Measurements from ENCODE around the gene PJVK. TPM values are rescaled to one million over a fixed set of nuclear protein-coding genes. Genes with fewer than 3 reads are reported as not detected.

PJVK gene
- total and polyA plus RNA-seq, 2 of the 13 experiments (the other 11 are each of a cell fraction or from before 2014, with no cell fraction given), result 1.2 to 2.6 TPM

- no peak for TF ChIP-seq EZH2 (conservative IDR thresholded peaks at IDR 0.05; ENCODE audit: low read depth, low read length)
- TF ChIP-seq NKX3-1 (CRISPR knock-in tag; IDR thresholded peaks at IDR 0.05), result peak; percentile 63; the same call in 1 of the 2 replicates
- TF ChIP-seq, protein P1, sequence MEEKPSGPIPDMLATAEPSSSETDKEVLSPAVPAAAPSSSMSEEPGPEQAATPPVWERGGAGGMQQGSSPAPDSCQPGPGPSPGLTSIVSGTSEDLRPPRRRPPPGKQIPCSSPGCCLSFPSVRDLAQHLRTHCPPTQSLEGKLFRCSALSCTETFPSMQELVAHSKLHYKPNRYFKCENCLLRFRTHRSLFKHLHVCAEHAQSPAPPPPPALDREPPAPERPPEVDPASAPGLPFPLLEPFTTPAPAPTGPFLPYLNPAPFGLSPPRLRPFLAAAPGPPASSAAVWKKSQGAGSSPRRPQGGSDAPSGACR (CRISPR knock-in tag; IDR thresholded peaks at IDR 0.05), result no peak
- TF ChIP-seq SIX1 (CRISPR knock-in tag; IDR thresholded peaks at IDR 0.05; ENCODE audit: borderline replicate concordance), result no peak
- peak; percentile 69 for TF ChIP-seq TAF1 (CRISPR knock-in tag; IDR thresholded peaks at IDR 0.05)
- no peak for TF ChIP-seq ZNF343 (CRISPR knock-in tag; IDR thresholded peaks at IDR 0.05)
- TF ChIP-seq ZNF513 (CRISPR knock-in tag; conservative IDR thresholded peaks at IDR 0.05), result 0 out of 2 replicates have a peak, but pooled peaks have one; percentile 40
- no peak for TF ChIP-seq ZNF205 (CRISPR knock-in tag; IDR thresholded peaks at IDR 0.05)
- TF ChIP-seq ZNF609 (CRISPR knock-in tag; IDR thresholded peaks at IDR 0.05; ENCODE audit: borderline replicate concordance), result no peak
- peak; percentile 61; the same call in 1 of the 2 replicates for TF ChIP-seq HOXA5 (CRISPR knock-in tag; IDR thresholded peaks at IDR 0.05)
- TF ChIP-seq, protein P2, sequence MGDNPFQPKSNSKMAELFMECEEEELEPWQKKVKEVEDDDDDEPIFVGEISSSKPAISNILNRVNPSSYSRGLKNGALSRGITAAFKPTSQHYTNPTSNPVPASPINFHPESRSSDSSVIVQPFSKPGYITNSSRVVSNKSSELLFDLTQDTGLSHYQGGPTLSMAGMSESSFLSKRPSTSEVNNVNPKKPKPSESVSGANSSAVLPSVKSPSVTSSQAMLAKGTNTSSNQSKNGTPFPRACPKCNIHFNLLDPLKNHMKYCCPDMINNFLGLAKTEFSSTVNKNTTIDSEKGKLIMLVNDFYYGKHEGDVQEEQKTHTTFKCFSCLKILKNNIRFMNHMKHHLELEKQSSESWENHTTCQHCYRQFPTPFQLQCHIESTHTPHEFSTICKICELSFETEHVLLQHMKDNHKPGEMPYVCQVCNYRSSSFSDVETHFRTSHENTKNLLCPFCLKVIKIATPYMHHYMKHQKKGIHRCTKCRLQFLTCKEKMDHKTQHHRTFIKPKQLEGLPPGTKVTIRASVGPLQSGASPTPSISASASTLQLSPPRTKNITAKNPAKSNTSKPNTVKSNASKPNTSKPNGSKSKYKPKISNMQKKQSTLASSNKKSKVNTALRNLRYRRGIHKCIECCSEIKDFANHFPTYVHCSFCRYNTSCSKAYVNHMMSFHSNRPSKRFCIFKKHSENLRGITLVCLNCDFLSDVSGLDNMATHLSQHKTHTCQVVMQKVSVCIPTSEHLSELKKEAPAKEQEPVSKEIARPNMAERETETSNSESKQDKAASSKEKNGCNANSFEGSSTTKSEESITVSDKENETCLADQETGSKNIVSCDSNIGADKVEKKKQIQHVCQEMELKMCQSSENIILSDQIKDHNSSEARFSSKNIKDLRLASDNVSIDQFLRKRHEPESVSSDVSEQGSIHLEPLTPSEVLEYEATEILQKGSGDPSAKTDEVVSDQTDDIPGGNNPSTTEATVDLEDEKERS (CRISPR knock-in tag; IDR thresholded peaks at IDR 0.05), result 0 out of 2 replicates have a peak, but pooled peaks have one; percentile 40
- TF ChIP-seq, protein P3, sequence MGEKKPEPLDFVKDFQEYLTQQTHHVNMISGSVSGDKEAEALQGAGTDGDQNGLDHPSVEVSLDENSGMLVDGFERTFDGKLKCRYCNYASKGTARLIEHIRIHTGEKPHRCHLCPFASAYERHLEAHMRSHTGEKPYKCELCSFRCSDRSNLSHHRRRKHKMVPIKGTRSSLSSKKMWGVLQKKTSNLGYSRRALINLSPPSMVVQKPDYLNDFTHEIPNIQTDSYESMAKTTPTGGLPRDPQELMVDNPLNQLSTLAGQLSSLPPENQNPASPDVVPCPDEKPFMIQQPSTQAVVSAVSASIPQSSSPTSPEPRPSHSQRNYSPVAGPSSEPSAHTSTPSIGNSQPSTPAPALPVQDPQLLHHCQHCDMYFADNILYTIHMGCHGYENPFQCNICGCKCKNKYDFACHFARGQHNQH (CRISPR knock-in tag; IDR thresholded peaks at IDR 0.05), result peak; percentile 69; the same call in 1 of the 2 replicates
- TF ChIP-seq, protein P4, sequence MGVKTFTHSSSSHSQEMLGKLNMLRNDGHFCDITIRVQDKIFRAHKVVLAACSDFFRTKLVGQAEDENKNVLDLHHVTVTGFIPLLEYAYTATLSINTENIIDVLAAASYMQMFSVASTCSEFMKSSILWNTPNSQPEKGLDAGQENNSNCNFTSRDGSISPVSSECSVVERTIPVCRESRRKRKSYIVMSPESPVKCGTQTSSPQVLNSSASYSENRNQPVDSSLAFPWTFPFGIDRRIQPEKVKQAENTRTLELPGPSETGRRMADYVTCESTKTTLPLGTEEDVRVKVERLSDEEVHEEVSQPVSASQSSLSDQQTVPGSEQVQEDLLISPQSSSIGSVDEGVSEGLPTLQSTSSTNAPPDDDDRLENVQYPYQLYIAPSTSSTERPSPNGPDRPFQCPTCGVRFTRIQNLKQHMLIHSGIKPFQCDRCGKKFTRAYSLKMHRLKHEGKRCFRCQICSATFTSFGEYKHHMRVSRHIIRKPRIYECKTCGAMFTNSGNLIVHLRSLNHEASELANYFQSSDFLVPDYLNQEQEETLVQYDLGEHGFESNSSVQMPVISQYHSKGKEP (CRISPR knock-in tag; IDR thresholded peaks at IDR 0.05), result no peak
Measured at GRCh38 chr2:178480227-178481181, 29.3 kb downstream of the PJVK start, which contains the start of gene PLEKHA3 (continued).
